Hepatocyte (in vitro differentiated cells): ENCODE measurements around the gene KIAA1217. TPM values are rescaled to one million over a fixed set of nuclear protein-coding genes. Genes with fewer than 3 reads are reported as not detected.

Experiments
- DNase-seq: peaks from one replicate; pipeline ENCODE4 v3.0.0-alpha.2; 2016; ENCODE audit warnings: low spot score
- H2AFZ ChIP-seq: fragments of 200-600 bp; sonication (generic); 2 replicates; pipeline ENCODE4 v1.6.0; 2016; ENCODE audit warnings: antibody characterized with exemption, mild to moderate bottlenecking
- H3K27ac ChIP-seq: fragments of 200-600 bp; sonication (generic); 2 replicates; pipeline ENCODE4 v1.5.1; 2016; ENCODE audit warnings: mild to moderate bottlenecking
- H3K27me3 ChIP-seq: fragments of 200-600 bp; sonication (generic); 2 replicates; pipeline ENCODE4 v1.6.1; 2016
- H3K36me3 ChIP-seq: fragments of 200-600 bp; sonication (generic); replicated peaks from 2 replicates; pipeline ENCODE4 v1.5.1; 2016; ENCODE audit warnings: low read depth; ENCODE audit not compliant: insufficient read depth
- H3K4me1 ChIP-seq: fragments of 200-600 bp; sonication (generic); 2 replicates; pipeline ENCODE4 v1.5.1; 2016; ENCODE audit warnings: mild to moderate bottlenecking, moderate library complexity; ENCODE audit not compliant: insufficient read depth
- H3K4me2 ChIP-seq: fragments of 200-600 bp; sonication (generic); 2 replicates; pipeline ENCODE4 v1.6.0; 2016
- H3K4me3 ChIP-seq: fragments of 200-600 bp; sonication (generic); 2 replicates; pipeline ENCODE4 v1.5.1; 2016; ENCODE audit warnings: mild to moderate bottlenecking
- H3K79me2 ChIP-seq: fragments of 200-600 bp; sonication (generic); 2 replicates; pipeline ENCODE4 v1.6.0; 2017; ENCODE audit warnings: mild to moderate bottlenecking
- H3K9me2 ChIP-seq: fragments of 200-600 bp; sonication (generic); replicated peaks from 2 replicates; pipeline ENCODE4 v1.6.0; 2017; ENCODE audit warnings: mild to moderate bottlenecking; ENCODE audit not compliant: insufficient read depth
- H3K9me3 ChIP-seq: fragments of 200-600 bp; sonication (generic); 2 replicates; pipeline ENCODE4 v1.5.1; 2016; ENCODE audit warnings: low read depth, mild to moderate bottlenecking
- H4K20me1 ChIP-seq: fragments of 200-600 bp; sonication (generic); 2 replicates; pipeline ENCODE4 v1.6.0; 2016; ENCODE audit warnings: mild to moderate bottlenecking; ENCODE audit not compliant: insufficient read depth, poor library complexity, severe bottlenecking
- EZH2 ChIP-seq: fragments of 200-600 bp; sonication (generic); IDR thresholded peaks from 2 replicates; pipeline ENCODE4 v1.6.1; 2016; ENCODE audit warnings: antibody characterized with exemption, mild to moderate bottlenecking, borderline replicate concordance
- EZH2phosphoT487 ChIP-seq: fragments of 200-600 bp; sonication (generic); IDR thresholded peaks from one replicate; pipeline ENCODE4 v1.6.1; 2018; ENCODE audit warnings: antibody characterized with exemption, mild to moderate bottlenecking, low read depth, moderate library complexity; ENCODE audit not compliant: unreplicated experiment, severe bottlenecking
- WGBS: methylation state at CpG from one replicate; pipeline ENCODE4 v1.1.6; 2016; ENCODE audit warnings: low lambda C conversion rate; ENCODE audit errors: missing lambda C conversion rate; 5-methylcytosine and 5-hydroxymethylcytosine counted together
- polyA plus RNA-seq: library from polyadenylated mRNA; unstranded; fragments of >200 nt; fragmentation: Nextera tagmentation; extraction: Ambion mirVana; gene quantifications from 2 replicates; pipeline ENCODE4 v1.2.1, GENCODE V29; 2016
- total RNA-seq: library from RNA; depleted of rRNA; stranded (reverse); fragments of >200 nt; gene quantifications from 2 replicates; pipeline ENCODE4 v1.2.3, GENCODE V29; 2014
- TF ChIP-seq, protein P1 (sequence below): fragments of 200-600 bp; sonication (generic); IDR thresholded peaks from 2 replicates; pipeline ENCODE4 v1.5.1; 2016; ENCODE audit warnings: antibody characterized with exemption, mild to moderate bottlenecking; ENCODE audit not compliant: poor library complexity

Gene KIAA1217
- total and polyA plus RNA-seq, 2 experiments from 2014 or later: 31.6 to 33.2 TPM

DNA sequence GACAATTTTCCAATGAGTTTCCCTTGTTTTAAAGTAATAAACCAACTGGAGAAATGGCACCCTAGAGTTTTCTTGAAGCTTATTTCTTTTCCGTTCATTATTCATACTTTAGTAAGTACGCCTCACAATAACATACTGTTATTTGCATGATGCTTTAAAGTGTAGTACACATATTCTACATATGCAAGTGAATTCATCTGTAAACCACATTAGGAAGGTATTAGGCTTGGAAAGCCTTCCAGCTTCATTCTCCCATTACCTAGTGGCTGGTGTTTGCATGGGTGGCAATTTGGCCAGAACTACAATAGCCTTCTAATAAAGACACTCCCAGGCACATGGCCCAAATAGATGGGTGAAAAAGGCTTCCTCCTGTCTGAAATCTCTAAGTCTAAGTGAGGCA, 45.5 kb upstream of the KIAA1217 start:
- H3K9me2 ChIP-seq: no peaks in the 10 kb centered on the region
- H3K4me3 ChIP-seq: no peak overlapping the region
- H4K20me1 ChIP-seq: no peaks in the 10 kb centered on the region
- WGBS: 93% methylated on average over 2 of the region's 2 CpGs
- no peak for DNase-seq
- no peak overlapping the region for H2AFZ ChIP-seq
- H3K27me3 ChIP-seq: no peaks in the 10 kb centered on the region
- no peaks in the 10 kb centered on the region for H3K4me1 ChIP-seq
- H3K27ac ChIP-seq: no peak overlapping the region
- H3K36me3 ChIP-seq: no peaks in the 10 kb centered on the region
- no peaks in the 10 kb centered on the region for H3K79me2 ChIP-seq
- TF ChIP-seq EZH2phosphoT487 (no peak), EZH2 (no peak)
- TF ChIP-seq, protein P1, sequence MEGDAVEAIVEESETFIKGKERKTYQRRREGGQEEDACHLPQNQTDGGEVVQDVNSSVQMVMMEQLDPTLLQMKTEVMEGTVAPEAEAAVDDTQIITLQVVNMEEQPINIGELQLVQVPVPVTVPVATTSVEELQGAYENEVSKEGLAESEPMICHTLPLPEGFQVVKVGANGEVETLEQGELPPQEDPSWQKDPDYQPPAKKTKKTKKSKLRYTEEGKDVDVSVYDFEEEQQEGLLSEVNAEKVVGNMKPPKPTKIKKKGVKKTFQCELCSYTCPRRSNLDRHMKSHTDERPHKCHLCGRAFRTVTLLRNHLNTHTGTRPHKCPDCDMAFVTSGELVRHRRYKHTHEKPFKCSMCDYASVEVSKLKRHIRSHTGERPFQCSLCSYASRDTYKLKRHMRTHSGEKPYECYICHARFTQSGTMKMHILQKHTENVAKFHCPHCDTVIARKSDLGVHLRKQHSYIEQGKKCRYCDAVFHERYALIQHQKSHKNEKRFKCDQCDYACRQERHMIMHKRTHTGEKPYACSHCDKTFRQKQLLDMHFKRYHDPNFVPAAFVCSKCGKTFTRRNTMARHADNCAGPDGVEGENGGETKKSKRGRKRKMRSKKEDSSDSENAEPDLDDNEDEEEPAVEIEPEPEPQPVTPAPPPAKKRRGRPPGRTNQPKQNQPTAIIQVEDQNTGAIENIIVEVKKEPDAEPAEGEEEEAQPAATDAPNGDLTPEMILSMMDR: no peak
- H3K9me3 ChIP-seq: no peaks in the 10 kb centered on the region
- H3K4me2 ChIP-seq: no peak overlapping the region

DNA sequence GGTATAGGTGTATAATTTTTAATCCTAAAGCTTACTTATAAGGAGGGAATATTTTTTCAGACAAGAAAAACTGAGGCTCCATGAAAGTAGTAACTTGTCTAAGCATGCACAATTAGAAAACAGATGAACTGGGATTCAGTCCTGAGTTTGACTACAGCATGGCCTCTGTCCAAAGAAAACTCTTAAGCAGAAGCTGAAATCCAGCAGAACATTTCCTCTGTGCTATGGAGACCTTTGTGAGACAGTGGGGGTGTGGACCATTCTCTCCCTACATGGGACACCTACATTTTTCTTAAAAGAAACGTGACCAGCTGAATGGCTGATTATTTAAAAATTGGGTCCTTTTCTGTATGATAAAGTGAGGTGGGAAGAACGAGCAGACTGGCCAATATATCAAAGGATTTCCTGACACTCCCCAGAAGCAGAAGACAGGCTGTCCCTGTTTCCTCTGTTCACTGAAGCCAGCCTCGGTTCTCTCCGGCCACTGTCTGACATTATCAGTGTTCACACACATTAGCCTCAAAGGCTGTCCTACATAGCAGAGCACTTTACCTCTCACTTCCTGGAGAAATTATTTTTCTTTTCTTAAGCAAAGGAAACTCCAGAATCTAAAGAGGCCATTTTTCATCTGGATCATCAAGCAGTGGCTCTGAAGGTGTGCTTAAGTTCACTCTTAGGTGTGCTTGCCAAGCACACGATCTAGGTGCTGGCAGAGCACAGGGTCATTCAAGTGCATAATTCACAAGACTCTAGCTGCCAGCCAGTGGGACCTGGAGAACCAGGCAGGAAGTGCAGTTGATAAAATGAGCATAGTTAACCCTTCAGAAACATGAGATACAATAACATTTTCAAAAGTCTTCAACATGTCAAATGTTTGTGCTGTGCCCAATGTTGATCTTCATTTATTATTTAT, 40.4 kb upstream of the KIAA1217 start:
- H3K4me3 ChIP-seq: no peak overlapping the region
- H3K9me2 ChIP-seq: no peaks in the 10 kb centered on the region
- H3K27me3 ChIP-seq: no peaks in the 10 kb centered on the region
- TF ChIP-seq, protein P1: no peak
- TF ChIP-seq EZH2: no peak
- TF ChIP-seq EZH2phosphoT487: no peak
- H3K9me3 ChIP-seq: no peaks in the 10 kb centered on the region
- H3K79me2 ChIP-seq: no peaks in the 10 kb centered on the region
- DNase-seq: no peak
- no peak overlapping the region for H3K4me2 ChIP-seq
- 42% methylated on average over 5 of the region's 5 CpGs for WGBS
- no peaks in the 10 kb centered on the region for H4K20me1 ChIP-seq
- no peak overlapping the region for H2AFZ ChIP-seq
- no peaks in the 10 kb centered on the region for H3K36me3 ChIP-seq
- no peak overlapping the region for H3K27ac ChIP-seq
- H3K4me1 ChIP-seq: no peaks in the 10 kb centered on the region

DNA sequence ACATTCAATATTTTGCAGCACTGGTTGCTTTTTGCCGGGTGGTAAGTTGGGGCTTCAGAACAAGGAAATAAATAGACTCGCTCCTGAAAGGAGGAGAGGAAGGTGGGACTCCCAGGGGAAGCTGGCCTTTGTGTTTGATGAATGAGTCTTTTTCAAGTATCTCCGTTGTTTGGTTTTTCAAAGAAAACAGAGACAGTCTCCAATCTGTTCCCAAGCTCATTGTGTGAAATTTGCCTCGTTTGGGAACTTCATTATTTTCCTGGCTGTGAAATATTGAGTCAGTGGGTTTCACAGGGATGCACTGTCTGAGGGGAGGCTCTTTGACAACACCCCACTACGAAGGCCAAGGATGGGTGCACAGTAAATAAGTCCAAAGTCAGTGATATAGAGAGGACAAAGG, 38.7 kb upstream of the KIAA1217 start:
- WGBS: 80% methylated on average over 5 of the region's 5 CpGs
- no peaks in the 10 kb centered on the region for H3K9me2 ChIP-seq
- no peaks in the 10 kb centered on the region for H3K36me3 ChIP-seq
- no peaks in the 10 kb centered on the region for H3K4me1 ChIP-seq
- DNase-seq: no peak
- H3K4me2 ChIP-seq: no peak overlapping the region
- no peak overlapping the region for H2AFZ ChIP-seq
- H3K27ac ChIP-seq: no peak overlapping the region
- H3K4me3 ChIP-seq: no peak overlapping the region
- H3K79me2 ChIP-seq: no peaks in the 10 kb centered on the region
- TF ChIP-seq, protein P1: no peak
- no peak for TF ChIP-seq EZH2phosphoT487
- TF ChIP-seq EZH2: no peak
- no peaks in the 10 kb centered on the region for H3K9me3 ChIP-seq
- no peaks in the 10 kb centered on the region for H4K20me1 ChIP-seq
- H3K27me3 ChIP-seq: no peaks in the 10 kb centered on the region
